ENCODE data around the gene KLHL10. TPM values are rescaled to one million over a fixed set of nuclear protein-coding genes. Genes with fewer than 3 reads are reported as not detected.

Gene KLHL10
- polyA plus RNA-seq (2011; rRNA removed) (0.06 TPM in 2 replicates), polyA minus RNA-seq (2011; rRNA and poly(A)+ RNA removed) (not detected in 2 replicates)

GRCh38 chr17:41837761-41838538 is at the start of gene KLHL10:
Gene KLHL10, plus strand, starts transcription at chr17:41837825. Its CDS starts 108 bp downstream, at chr17:41837933.
- TF ChIP-seq CTCF (IDR thresholded peaks at IDR 0.05; ENCODE audit: low read depth, low read length) = no peak
- CTCF ChIA-PET = interaction anchor here (0.7 to 0.9 kb wide), 3 partner anchors 9 to 218 kb away, joined by 3 to 4 read pairs (median 3); no protein-coding TSS in a partner anchor
- Histone ChIP-seq H3K9me3 (ENCODE audit: control insufficient read depth, insufficient read depth, low read length) (no peaks in the 10 kb centered on the region), H3K27me3 (ENCODE audit: control insufficient read depth, insufficient read depth, low read length) (no peaks in the 10 kb centered on the region), H3K27ac (ENCODE audit: low read depth, low read length) (no peak within 1 kb of the TSS), H3K4me3 (ENCODE audit: low read depth, low read length) (no peak within 1 kb of the TSS; the same call in 1 of the 2 replicates)
- POLR2A ChIA-PET = interaction anchor here (0.7 kb wide), 1 partner anchor 149 kb away, joined by 3 read pairs; no protein-coding TSS in a partner anchor
- no peak for DNase-seq (ENCODE audit: low read depth, low spot score)

DNA sequence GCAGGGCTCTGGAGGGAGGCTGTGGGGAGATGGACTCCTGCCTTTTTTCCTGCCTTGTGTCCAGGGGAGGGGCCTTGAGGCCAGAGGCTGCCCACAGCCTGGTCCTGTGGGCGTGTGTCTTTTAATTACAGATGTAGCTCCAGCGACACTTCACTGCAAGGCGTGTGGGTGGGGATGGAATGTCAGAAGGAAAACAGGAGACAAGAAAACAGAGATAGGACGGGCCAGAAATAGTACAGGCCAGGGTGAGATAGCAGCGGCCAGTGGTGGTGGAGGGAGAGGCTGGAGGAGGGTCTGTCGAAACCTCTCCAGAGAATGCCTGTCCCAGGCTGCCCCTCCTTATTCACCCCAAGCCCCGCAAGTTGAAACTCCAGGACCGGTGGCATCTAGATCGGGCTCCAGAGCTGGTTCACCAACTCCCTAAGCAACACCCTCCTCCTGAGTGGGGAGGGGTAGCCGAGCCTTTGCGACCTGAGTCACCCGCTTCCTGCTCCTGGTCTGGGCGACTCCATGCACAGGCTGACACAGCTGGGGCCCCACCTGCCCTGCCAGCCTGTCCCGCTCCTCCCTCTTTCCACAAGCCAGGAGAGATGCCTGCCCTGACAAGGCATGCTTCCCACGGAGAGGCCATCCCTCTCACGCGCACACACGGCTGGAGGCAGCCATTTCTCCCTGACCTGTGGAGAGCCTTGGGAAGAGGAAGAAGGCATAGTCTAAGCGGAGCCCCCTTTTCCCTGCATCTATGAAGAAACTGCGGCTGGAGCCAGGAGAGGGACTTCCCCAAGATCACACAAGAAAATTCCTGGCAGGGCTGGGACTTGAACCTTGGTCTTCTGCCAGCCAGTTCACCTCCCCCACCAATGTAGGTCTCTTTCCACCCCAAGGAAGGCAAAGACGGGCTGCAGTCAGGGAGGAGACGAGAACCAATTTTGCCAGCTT is 44.5 kb upstream of the KLHL10 start:
- Histone ChIP-seq H3K4me3 (ENCODE audit: low read depth, low read length) (no peak overlapping the region), H3K27ac (ENCODE audit: low read depth, low read length) (peak overlapping the region; percentile 73), H3K9me3 (ENCODE audit: control insufficient read depth, insufficient read depth, low read length) (no peaks in the 10 kb centered on the region), H3K27me3 (ENCODE audit: control insufficient read depth, insufficient read depth, low read length) (peaks cover 3% of the 10 kb centered on the region)
- no peak for DNase-seq (ENCODE audit: low read depth, low spot score)
- no peak for TF ChIP-seq CTCF (IDR thresholded peaks at IDR 0.05; ENCODE audit: low read depth, low read length)
- ChIA-PET CTCF (interaction anchor here (0.6 to 1.0 kb wide), 2 partner anchors 19 to 56 kb away, joined by 3 read pairs; partner anchors contain the start of gene P3H4), POLR2A (no interaction called here)

DNA sequence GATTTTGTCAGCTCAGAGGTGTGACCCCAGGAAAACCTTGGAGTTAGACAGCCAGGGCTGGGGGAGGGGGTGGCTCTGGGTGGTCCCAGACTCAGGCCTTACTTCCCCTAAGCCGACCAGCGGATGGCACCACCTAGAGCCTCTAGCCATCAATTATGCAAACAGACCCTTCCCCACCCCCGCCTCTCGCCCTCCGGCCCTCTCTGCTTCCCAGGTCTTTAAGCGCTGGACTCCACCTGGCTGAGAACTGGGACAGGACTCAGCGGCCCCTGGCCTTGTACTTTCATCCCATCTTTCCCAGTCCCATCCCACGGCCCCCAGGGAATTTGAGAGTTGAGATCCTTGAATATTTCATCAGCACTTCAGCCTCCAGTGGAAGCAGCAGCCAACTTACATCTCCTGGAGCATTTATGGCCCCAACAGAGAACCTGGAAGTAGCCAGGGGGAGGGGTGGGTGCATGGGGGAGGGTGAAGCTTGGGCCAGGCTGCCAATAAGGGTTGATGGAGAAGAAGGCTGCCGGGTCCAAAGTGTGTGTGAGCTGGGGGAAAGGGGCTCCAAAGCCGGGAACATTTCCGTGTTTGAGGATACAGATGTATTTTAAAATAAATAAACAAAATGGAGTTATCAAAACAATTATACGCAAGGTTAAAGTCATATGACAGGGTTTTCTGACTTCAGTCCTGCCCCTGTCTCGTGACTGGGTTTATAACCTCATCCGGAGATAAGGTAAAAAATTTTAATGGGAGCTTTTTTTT is 43.7 kb upstream of the KLHL10 start:
- Histone ChIP-seq H3K27ac (ENCODE audit: low read depth, low read length) (peak overlapping the region; percentile 73), H3K27me3 (ENCODE audit: control insufficient read depth, insufficient read depth, low read length) (peaks cover 3% of the 10 kb centered on the region), H3K4me3 (ENCODE audit: low read depth, low read length) (no peak overlapping the region), H3K9me3 (ENCODE audit: control insufficient read depth, insufficient read depth, low read length) (no peaks in the 10 kb centered on the region)
- POLR2A ChIA-PET = interaction anchor here (1.3 kb wide), 1 partner anchor 16 kb away, joined by 3 read pairs; no protein-coding TSS in a partner anchor
- CTCF ChIA-PET = interaction anchor here (0.6 to 1.7 kb wide), 4 partner anchors 8 to 201 kb away, joined by 3 to 9 read pairs (median 3); partner anchors contain the start of gene JUP
- no peak for TF ChIP-seq CTCF (IDR thresholded peaks at IDR 0.05; ENCODE audit: low read depth, low read length)
- DNase-seq (ENCODE audit: low read depth, low spot score) = no peak

DNA sequence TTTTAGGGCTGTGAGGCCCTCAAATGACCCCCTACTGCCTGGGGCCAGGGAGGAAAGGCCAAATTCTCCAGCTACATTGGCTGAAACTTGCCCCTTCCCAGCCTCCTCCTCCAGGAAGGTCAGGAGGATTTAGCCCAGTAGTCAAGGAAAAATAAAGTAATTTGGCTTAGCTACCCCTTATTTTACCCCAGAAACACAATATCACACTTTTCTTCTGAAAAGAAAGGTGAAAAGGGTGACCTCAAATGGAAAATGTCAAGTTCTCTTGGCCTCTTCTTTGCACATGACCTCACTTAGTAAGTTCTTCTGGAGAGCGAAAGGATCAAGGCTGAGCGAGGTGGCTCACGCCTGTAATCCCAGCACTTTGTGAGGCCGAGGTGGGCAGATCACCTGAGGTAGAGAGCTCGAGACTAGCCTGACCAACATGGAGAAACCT is 43.1 kb upstream of the KLHL10 start:
- TF ChIP-seq CTCF (IDR thresholded peaks at IDR 0.05; ENCODE audit: low read depth, low read length) = no peak
- Histone ChIP-seq H3K9me3 (ENCODE audit: control insufficient read depth, insufficient read depth, low read length) (no peaks in the 10 kb centered on the region), H3K27me3 (ENCODE audit: control insufficient read depth, insufficient read depth, low read length) (no peaks in the 10 kb centered on the region), H3K4me3 (ENCODE audit: low read depth, low read length) (no peak overlapping the region), H3K27ac (ENCODE audit: low read depth, low read length) (no peak overlapping the region)
- ChIA-PET CTCF (interaction anchor here (0.6 to 1.7 kb wide), 4 partner anchors 8 to 200 kb away, joined by 3 to 9 read pairs (median 3); partner anchors contain the start of gene JUP), POLR2A (interaction anchor here (1.3 kb wide), 1 partner anchor 17 kb away, joined by 3 read pairs; no protein-coding TSS in a partner anchor)
- DNase-seq (ENCODE audit: low read depth, low spot score) = no peak
